ENCODE data around the gene DACT1.

- TF ChIP-seq CTCF (IDR thresholded peaks at IDR 0.05; ENCODE audit: low read depth, low read length, missing input control) (no peak), ATF3 (IDR thresholded peaks at IDR 0.05) (no peak), TAF1 (conservative IDR thresholded peaks at IDR 0.05) (no peak), REST (IDR thresholded peaks at IDR 0.05) (no peak)
Observed at GRCh38 chr14:58659061-58659460, 21.3 kb downstream of the DACT1 start.
